Measurements from ENCODE around the gene MOB3A. TPM values are rescaled to one million over a fixed set of nuclear protein-coding genes. Genes with fewer than 3 reads are reported as not detected.
A peak's percentile ranks its signal among the peaks of the same experiment; 100 is the strongest.

Gene MOB3A
- total and polyA plus RNA-seq, 9 of the 15 experiments (the other 6 are each of a cell fraction or from before 2014, with no cell fraction given), result 1.1 to 24.1 (median 6.0) TPM

- TF ChIP-seq ZNF511 (CRISPR knock-in tag; IDR thresholded peaks at IDR 0.05) (0 out of 2 replicates have a peak, but pooled peaks have one; percentile 45), ESRRA (IDR thresholded peaks at IDR 0.05; ENCODE audit: borderline replicate concordance, low read depth) (peak; percentile 18; the same call in 1 of the 2 replicates), SETDB1 (IDR thresholded peaks at IDR 0.05; ENCODE audit: low read length) (no peak), PATZ1 (CRISPR knock-in tag; IDR thresholded peaks at IDR 0.05; ENCODE audit: borderline replicate concordance) (no peak), CREB1 (IDR thresholded peaks at IDR 0.05) (peak; percentile 74), CREB1 (CRISPR knock-in tag; IDR thresholded peaks at IDR 0.05) (peak; percentile 66), TCF3 (CRISPR knock-in tag; IDR thresholded peaks at IDR 0.05) (no peak), ZNF584 (CRISPR knock-in tag; IDR thresholded peaks at IDR 0.05; ENCODE audit: low read depth) (no peak), ELK3 (CRISPR knock-in tag; IDR thresholded peaks at IDR 0.05) (no peak), PBX2 (CRISPR knock-in tag; IDR thresholded peaks at IDR 0.05; ENCODE audit: low read depth) (no peak), PBX2 (tag; conservative IDR thresholded peaks at IDR 0.05; ENCODE audit: low read depth) (no peak), ATF2 (CRISPR knock-in tag; IDR thresholded peaks at IDR 0.05) (no peak), TCF7 (IDR thresholded peaks at IDR 0.05; ENCODE audit: borderline replicate concordance) (no peak), ZNF583 (CRISPR knock-in tag; IDR thresholded peaks at IDR 0.05) (no peak), NR0B1 (IDR thresholded peaks at IDR 0.05; ENCODE audit: partially characterized antibody) (no peak), ZNF324 (CRISPR knock-in tag; IDR thresholded peaks at IDR 0.05) (no peak), NCOR1 (IDR thresholded peaks at IDR 0.05) (peak; percentile 76; the same call in 1 of the 2 replicates), KDM4B (IDR thresholded peaks at IDR 0.05; ENCODE audit: borderline replicate concordance in 2 of 2, low read depth in 1 of 2) (no peak)
These were observed 54.2 kb downstream of the MOB3A start (continued) for GRCh38 chr19:2041683-2042484.

All from K562 (cell line).